OCI-LY3 (cell line): ENCODE data around the gene NUMBL.

Experiments
- H2AFZ ChIP-seq: fragments of 200-600, 300-600 bp; shearing (Covaris generic); 2 replicates; pipeline ENCODE4 v1.6.0; 2014; ENCODE audit warnings: antibody characterized with exemption, low read depth, low read length
- H3K27ac ChIP-seq: fragments of 200-600, 300-600 bp; sonication (generic); 2 replicates; pipeline ENCODE4 v1.5.1; 2014; ENCODE audit warnings: mild to moderate bottlenecking, low read length, moderate library complexity, mixed read lengths
- H3K27me3 ChIP-seq: fragments of 200-600, 300-600 bp; sonication (generic); 2 replicates; pipeline ENCODE4 v1.6.1; 2014; ENCODE audit warnings: low read depth, low read length, mixed read lengths
- H3K36me3 ChIP-seq: fragments of 200-600, 300-600 bp; sonication (generic); replicated peaks from 2 replicates; pipeline ENCODE3; 2014; ENCODE audit warnings: low read depth, low read length, mixed read lengths
- H3K4me1 ChIP-seq: fragments of 300-600, 200-600 bp; sonication (generic); 2 replicates; pipeline ENCODE4 v1.6.1; 2014; ENCODE audit warnings: low read length, mixed read lengths
- H3K4me2 ChIP-seq: fragments of 200-600, 300-600 bp; sonication (generic); 2 replicates; pipeline ENCODE4 v1.6.1; 2014; ENCODE audit warnings: low read length, mixed read lengths
- H3K4me3 ChIP-seq: fragments of 300-600, 200-600 bp; sonication (generic); 2 replicates; pipeline ENCODE4 v1.5.1; 2014; ENCODE audit warnings: antibody characterized with exemption, mild to moderate bottlenecking, low read length, moderate library complexity
- H3K79me2 ChIP-seq: fragments of 300-600, 200-600 bp; shearing (Covaris generic); 2 replicates; pipeline ENCODE4 v1.6.1; 2014; ENCODE audit warnings: mild to moderate bottlenecking, low read length, mixed read lengths
- H3K9ac ChIP-seq: fragments of 300-600, 200-600 bp; shearing (Covaris generic); 2 replicates; pipeline ENCODE4 v1.6.0; 2014; ENCODE audit warnings: mild to moderate bottlenecking, low read length, moderate library complexity
- H3K9me3 ChIP-seq: fragments of 200-600, 300-600 bp; shearing (Covaris generic); 2 replicates; pipeline ENCODE4 v1.6.1; 2014; ENCODE audit warnings: low read length, mixed read lengths; ENCODE audit not compliant: insufficient read depth
- H4K20me1 ChIP-seq: fragments of 200-600, 300-600 bp; sonication (generic); 2 replicates; pipeline ENCODE4 v1.6.1; 2016; ENCODE audit warnings: low read length, mixed read lengths; ENCODE audit not compliant: insufficient read depth
- EZH2phosphoT487 ChIP-seq: fragments of 200-600 bp; shearing (Covaris generic); IDR thresholded peaks from 2 replicates; pipeline ENCODE4 v1.6.1; 2018; ENCODE audit warnings: antibody characterized with exemption, mixed run types, low read depth
- TF ChIP-seq, protein P1 (sequence below): fragments of 200-600, 300-600 bp; sonication (generic); IDR thresholded peaks from 2 replicates; pipeline ENCODE4 v1.5.1; 2014; ENCODE audit warnings: antibody characterized with exemption, low read length, low read depth

Gene NUMBL

GRCh38 chr19:40672038-40672437 lies 18.4 kb downstream of the NUMBL start:
- no peaks in the 10 kb centered on the region for H3K9me3 ChIP-seq
- no peak overlapping the region for H3K27ac ChIP-seq
- H4K20me1 ChIP-seq: no peaks in the 10 kb centered on the region
- no peak overlapping the region for H3K4me3 ChIP-seq
- H2AFZ ChIP-seq: no peak overlapping the region
- H3K79me2 ChIP-seq: no peaks in the 10 kb centered on the region
- peaks cover 11% of the 10 kb centered on the region for H3K36me3 ChIP-seq
- no peak overlapping the region for H3K4me2 ChIP-seq
- no peaks in the 10 kb centered on the region for H3K27me3 ChIP-seq
- TF ChIP-seq EZH2phosphoT487: no peak
- TF ChIP-seq, protein P1, sequence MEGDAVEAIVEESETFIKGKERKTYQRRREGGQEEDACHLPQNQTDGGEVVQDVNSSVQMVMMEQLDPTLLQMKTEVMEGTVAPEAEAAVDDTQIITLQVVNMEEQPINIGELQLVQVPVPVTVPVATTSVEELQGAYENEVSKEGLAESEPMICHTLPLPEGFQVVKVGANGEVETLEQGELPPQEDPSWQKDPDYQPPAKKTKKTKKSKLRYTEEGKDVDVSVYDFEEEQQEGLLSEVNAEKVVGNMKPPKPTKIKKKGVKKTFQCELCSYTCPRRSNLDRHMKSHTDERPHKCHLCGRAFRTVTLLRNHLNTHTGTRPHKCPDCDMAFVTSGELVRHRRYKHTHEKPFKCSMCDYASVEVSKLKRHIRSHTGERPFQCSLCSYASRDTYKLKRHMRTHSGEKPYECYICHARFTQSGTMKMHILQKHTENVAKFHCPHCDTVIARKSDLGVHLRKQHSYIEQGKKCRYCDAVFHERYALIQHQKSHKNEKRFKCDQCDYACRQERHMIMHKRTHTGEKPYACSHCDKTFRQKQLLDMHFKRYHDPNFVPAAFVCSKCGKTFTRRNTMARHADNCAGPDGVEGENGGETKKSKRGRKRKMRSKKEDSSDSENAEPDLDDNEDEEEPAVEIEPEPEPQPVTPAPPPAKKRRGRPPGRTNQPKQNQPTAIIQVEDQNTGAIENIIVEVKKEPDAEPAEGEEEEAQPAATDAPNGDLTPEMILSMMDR: no peak
- no peak overlapping the region for H3K9ac ChIP-seq
- no peaks in the 10 kb centered on the region for H3K4me1 ChIP-seq

DNA sequence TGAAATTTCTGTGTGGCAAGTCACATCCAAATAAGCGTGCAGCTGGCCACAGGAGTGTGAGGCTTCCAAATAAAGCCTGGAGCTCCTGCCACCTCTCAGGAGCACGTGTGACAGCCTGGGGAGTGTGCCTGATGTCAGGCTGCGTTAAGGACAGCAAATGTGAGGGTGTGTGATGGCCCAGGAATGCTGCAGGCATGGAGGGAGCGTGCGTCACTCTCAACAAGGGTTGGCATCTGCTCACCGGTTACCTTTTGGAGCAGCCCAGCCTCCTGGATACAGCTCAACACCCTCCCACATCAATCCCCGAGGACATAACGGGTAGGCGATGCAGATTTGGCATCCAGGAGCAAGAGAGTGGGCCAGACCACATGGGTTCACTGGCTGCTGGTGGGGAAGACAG lies 19.0 kb downstream of the NUMBL start:
- Histone ChIP-seq H3K4me3 (no peak overlapping the region), H3K27ac (no peak overlapping the region), H3K36me3 (peaks cover 11% of the 10 kb centered on the region), H3K27me3 (no peaks in the 10 kb centered on the region), H3K4me1 (no peaks in the 10 kb centered on the region), H2AFZ (no peak overlapping the region), H4K20me1 (no peaks in the 10 kb centered on the region), H3K4me2 (no peak overlapping the region), H3K9ac (no peak overlapping the region), H3K9me3 (no peaks in the 10 kb centered on the region), H3K79me2 (no peaks in the 10 kb centered on the region)
- TF ChIP-seq, protein P1: no peak
- no peak for TF ChIP-seq EZH2phosphoT487

- no peak overlapping the region for H3K27ac ChIP-seq
- no peaks in the 10 kb centered on the region for H3K4me1 ChIP-seq
- no peaks in the 10 kb centered on the region for H3K27me3 ChIP-seq
- H3K79me2 ChIP-seq: no peaks in the 10 kb centered on the region
- no peak overlapping the region for H3K9ac ChIP-seq
- no peaks in the 10 kb centered on the region for H3K9me3 ChIP-seq
- no peak overlapping the region for H2AFZ ChIP-seq
- H3K36me3 ChIP-seq: peaks cover 11% of the 10 kb centered on the region
- H3K4me2 ChIP-seq: no peak overlapping the region
- no peak for TF ChIP-seq EZH2phosphoT487
- TF ChIP-seq, protein P1: no peak
- H4K20me1 ChIP-seq: no peaks in the 10 kb centered on the region
- no peak overlapping the region for H3K4me3 ChIP-seq
Observed at GRCh38 chr19:40668991-40669614, 21.3 kb downstream of the NUMBL start.

DNA sequence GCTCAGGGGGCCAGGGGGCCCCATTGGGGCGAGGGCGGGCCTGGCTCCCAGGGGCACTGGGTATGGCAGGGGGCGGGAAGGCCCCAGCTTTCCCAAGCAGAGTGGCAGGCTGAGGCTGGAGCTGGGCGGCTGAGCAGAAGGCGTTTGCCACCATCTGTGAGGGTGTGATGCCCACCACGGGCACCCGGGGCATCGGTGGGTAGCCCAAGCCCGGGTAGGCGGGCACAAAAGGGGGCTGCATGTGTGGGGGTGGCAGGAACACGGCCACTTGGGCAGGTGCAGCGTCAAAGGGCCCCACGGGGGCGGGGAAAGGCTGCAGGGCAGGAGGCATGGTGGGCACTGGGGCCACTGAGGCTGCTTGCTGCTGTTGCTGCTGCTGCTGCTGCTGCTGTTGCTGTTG lies 22.8 kb downstream of the NUMBL start:
- Histone ChIP-seq H3K9me3 (no peaks in the 10 kb centered on the region), H3K4me2 (no peak overlapping the region), H2AFZ (no peak overlapping the region), H3K9ac (no peak overlapping the region), H3K27me3 (no peaks in the 10 kb centered on the region), H3K79me2 (no peaks in the 10 kb centered on the region), H4K20me1 (no peaks in the 10 kb centered on the region), H3K36me3 (peaks cover 11% of the 10 kb centered on the region), H3K4me3 (no peak overlapping the region), H3K4me1 (peaks cover 5% of the 10 kb centered on the region), H3K27ac (no peak overlapping the region)
- TF ChIP-seq EZH2phosphoT487: no peak
- TF ChIP-seq, protein P1: no peak
